Muscle of arm (tissue), 12 donors: Measurements from ENCODE around the gene RAE1. TPM values are rescaled to one million over a fixed set of nuclear protein-coding genes. Genes with fewer than 3 reads are reported as not detected.

Experiments used
- DNase-seq: peaks from one replicate; pipeline ENCODE4 v3.0.0-alpha.2; 2013
- polyA plus RNA-seq, 12 donors: library from polyadenylated mRNA; unstranded; fragments of 120-200 nt; gene quantifications; one replicate each; pipeline ENCODE4 v1.2.1, GENCODE V29; 2013; ENCODE audit not compliant: insufficient read length in 12 of 12

RAE1 gene
- polyA plus RNA-seq, 12 donors, result 11.2 to 33.3 (median 27.5) TPM; not detected in 1

DNA sequence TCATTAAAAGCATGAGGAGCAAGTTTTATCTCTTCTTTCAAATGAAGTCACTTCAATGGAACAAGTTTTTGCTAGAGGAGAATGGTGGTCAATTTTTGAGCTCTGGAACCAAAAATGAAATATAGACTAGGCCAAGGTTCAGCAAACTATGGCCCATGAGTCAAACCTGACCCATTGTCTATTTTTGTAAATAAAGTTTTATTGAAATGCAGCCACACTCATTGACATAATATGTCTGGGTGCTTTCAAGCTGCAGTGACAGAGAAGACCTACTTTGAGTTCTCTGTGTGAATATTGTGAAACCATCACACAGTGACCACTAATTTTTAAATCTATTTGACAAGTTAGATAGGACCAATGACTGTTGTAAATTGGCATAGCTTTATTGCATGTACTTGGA, 13.4 kb downstream of the RAE1 start:
- DNase-seq, result no peak

- DNase-seq, result no peak
Measured at GRCh38 chr20:57369596-57369995, 18.5 kb downstream of the RAE1 start.

DNA sequence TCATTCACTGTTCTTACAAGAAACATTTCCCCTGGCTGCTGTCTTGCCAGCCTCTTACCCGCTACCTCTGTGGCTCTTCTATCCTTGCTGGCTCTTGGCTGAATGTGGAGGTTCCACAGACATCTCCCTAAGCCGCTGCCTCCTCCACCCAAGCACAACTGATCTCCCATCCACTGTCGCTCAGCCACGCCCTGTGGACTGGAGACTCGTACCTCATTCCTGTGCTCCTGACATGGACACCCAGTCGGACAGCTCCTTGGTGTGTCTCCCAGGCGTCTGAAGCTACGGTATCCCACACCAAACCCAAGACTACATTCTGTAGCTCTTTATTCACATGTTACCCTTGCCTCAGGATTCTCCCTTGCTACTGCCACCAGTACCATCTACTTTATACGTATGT, 19.3 kb downstream of the RAE1 start:
- DNase-seq, result no peak

- no peak for DNase-seq
Measured at GRCh38 chr20:57371363-57371762, 20.3 kb downstream of the RAE1 start.

- DNase-seq, result no peak
Measured at GRCh38 chr20:57372157-57372556, 21.1 kb downstream of the RAE1 start.

DNA sequence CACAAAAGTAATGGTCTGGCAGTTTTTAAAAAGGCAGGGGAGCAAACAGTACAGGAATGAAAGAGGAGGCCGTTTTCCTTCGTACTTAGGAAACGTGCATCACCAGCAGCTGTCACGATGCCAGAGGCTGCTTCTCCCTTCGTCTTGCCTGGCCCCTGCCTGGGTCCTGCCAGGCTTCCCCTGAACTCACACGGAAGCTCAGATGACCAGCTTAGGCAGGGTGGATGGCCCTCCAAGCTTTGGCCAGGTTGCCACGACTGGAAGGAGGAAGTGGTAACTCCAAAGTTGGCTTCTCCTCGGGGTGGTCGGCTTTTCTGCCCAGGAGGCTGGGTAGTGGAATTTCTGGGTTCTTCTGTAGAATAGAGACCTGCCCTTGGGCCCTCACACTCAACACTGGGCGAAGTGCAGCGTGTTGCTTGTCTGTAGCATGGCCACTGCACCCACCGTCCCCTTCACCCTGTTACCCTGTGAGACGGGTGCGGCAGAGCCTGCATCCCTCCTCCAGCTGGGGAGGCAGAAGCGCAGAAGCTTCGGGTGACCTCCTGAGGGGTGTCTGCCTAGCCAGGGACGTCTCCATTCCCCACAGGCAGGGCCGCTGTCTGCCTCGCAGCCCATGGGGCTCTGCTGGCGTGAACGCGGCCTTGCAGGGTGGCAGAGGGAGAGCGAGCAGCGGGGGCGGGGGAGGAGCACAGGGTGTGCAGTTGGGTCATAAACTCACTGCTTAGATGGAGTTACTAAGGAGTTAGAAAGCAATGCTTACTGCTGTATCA, 21.7 kb downstream of the RAE1 start:
- DNase-seq, result no peak

DNA sequence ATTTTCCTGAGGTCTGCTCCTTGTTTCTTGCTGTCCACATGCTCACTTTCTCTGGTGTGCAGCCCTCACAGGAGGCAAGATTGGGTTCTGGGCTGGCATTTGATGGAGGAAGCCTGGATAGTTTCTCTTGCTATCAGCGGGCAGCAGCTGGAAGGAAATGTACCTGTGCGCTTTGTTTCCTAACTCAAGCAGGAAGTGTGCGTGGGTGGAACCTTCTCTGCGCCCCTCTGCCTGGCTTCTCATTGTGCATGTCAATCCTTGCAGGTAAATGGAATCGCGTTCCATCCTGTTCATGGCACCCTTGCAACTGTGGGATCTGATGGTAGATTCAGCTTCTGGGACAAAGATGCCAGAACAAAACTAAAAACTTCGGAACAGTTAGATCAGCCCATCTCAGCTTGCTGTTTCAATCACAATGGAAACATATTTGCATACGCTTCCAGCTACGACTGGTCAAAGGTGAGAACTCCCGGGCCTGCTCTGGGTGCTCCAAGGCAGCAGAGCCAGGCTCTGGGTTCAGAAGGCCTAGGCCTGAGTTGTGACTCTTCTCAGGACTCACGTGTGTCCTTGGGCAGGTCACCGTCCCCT, 23.4 kb downstream of the RAE1 start:
- DNase-seq, result no peak

DNA sequence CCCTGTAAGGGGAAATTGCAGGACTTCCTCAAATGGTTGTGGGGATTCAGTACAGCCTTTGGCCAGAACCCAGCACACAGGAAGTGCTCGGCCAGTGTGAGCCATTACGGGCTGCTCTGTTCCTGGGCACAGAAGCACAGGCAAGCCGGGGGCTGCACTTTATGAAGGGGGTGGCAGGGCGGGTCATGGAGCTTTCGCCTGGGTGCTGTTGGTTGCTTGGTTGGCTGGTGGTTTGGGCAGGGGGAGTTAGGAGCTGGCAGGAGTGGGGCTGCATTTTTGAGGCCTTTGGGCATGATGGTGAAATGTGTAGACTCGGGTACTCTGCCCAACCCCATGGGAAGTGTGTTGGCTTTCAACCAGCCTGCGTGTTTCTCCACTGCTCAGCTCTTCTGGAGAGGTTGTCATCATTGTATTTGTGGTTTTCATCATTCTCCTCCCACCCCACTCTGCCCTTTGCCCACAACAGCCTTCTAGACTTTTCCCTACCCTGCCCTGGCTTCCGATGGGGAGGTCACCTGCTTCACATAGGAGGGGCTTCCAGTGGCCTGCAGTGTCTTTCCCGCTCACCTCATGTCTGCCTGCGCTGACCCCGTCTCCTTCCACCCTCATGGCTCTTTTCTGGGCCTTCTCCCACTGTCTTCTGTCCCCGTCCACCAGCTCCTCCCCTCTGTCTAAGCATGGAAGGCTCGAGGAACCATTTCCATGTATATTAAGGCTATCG, 24.0 kb downstream of the RAE1 start:
- no peak for DNase-seq

DNA sequence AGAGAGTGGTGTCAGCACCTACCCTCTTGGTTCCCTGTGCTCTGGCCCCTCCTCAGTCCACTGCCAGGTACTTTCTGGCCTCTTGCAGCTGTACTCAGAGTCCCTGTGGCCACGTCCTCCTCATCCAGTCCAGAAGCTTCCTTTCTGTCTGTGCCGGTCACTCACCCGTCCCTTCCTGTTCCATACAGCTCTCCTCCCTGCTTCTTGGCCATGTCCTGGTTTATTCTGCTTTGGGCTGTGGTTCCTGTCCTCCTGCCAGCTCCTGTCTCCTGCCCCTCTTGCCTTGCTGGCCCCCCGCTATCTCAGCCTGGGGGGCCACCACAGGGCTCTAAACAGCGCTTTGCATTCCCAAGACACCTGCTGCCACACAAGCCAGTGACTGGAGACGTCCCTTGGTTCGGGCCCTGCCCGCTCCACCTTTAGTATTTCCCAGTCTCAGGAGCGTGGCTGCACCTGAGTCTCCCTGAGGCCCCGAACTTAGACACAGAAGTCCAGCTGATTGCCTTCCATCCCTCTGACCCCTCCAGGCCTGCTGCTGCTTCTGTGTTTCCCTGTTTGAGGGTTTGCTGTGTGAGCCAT, 24.7 kb downstream of the RAE1 start:
- no peak for DNase-seq

GRCh38 chr20:57377350-57377749, 26.3 kb downstream of the RAE1 start:
- no peak for DNase-seq

DNA sequence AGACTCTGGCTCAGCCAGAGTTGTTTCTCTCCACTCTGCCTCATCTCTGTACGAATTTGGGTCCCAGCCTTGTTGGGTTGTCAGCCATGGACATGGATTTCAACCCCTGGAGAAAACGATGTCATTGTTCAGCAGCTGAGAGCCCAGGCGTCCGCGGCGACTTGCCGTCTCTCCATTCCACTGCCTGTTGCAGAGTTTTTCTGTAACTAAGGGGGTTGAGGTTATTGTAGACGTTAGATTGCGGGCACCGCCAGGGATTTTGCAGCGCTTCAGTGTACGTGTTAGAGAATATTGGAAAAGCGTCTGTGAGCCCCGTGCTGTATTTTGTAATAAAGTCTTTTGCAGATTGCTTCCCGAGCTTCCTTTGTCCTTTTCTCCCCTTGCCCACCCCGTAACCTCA, 27.1 kb downstream of the RAE1 start:
- no peak for DNase-seq

DNA sequence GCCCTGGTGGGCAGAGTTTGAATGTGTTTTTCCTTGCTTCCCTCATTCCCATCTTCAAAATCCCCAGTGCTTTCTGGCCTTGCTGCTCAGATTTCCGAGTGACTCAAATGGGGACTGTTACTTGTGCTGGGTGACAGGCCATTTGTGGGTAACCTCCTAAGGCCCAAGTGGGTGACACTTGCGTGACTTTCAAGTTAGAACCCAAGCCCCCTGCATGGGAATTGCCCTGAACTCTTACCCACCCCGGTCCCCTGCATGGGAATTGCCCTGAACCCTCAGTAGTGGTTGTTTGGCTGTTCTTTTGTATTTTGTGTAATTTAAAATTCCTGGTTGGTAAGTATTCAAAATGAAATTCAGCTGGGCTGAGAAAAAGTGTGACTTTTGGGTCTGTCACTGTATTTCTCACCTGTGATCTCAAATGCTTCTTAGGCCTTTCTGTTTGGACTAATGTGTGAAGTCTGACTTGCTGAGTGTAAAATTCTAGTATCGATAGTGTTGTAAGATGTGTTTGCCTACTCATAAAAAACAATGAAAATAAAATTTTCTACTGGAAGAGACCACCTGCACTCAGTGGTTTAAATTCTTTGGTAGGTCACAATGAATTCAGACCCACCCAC, 27.7 kb downstream of the RAE1 start:
- DNase-seq, result no peak

- DNase-seq, result no peak
Measured at GRCh38 chr20:57379263-57379647, 28.2 kb downstream of the RAE1 start.

DNA sequence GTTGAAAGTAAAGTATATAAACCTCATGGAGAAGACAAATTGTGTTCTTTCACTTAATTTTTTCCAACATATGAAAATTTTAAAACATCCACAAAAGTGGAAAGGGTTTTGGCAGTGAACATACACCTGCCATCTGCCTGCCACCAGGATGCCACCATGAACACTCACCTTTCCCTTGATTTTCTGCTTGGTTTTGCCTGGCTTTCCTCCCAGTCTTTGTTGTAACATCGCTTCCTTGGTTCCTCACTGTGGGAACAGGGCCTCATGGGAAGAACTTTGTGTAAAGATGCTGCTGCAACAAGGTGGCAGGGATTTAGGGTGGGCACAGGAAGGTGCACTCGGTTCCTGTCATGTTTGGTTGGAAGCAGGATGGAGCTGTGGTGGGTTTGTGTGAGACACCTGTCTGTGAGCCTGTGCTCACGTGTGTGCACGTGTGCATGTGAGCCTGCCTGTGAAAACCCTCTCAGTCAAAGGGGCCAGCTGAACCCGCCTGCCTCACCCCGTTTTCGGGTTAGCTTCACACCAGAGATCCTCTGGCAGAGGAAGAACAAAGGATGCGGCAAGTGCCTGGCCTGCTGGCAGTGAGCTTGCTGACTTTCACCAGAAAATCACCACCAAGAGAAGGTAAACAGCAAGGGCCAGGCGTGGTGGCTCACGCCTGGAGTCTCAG, 29.2 kb downstream of the RAE1 start:
- no peak for DNase-seq

DNA sequence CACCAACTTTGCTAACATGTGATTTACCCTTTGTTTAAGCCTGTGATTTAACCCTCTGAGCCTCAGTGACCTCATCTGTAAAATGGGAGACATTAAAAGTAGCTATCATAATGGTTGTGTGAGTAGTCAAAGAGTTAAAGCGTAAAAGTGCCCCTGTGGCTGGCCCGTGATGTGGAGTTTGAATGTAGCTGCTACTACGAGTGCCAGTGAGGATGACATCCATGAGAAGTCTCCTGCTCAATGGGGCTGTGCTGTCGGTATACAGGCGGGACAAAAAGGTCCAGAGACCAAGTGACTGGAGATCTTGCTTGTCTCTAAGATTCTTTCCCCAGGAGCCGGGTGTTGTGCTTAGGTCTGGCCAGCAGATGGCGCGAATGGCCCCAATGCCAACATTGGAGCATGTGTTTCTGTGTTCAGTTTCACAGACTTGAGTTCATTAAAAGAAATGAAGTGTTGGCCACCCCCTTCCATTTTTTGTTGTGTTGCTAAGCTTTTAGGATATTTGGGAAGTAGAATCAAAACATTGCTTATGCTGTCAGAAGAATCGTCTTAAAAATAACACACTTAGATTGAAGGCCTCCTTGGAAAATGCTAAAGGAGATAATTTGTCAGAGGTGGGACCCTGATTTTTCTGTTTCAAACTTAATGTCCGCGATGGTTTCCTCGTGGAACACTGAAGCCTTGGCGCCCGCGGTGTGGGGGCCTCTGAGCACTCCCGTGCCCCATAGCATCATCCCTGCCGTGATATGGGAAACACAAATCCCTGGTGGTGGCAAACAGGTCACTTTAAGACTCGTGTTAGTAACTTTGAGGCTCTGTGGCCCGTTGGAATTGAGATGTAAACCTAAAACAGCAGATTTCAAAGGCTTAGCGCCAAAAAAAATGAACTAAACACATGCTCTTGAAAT, 30.8 kb downstream of the RAE1 start:
- DNase-seq, result peak; percentile 82

DNA sequence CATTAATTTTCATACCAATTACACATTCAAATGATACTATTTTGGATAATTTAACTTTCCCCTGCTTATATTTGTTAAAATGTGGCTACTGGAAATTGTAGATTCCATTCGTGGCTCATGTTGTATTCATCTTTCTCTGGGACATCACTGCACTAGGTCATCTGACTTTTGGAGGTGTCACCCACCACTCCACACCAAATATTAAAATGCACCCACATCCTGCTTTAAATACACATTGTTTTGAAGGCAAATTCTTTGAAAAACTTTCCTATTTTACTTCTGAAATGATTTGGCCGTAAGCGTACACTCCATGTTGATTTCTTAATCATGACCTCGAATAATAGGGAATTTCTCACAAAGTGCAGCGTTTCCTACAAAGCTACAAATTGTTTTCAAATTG, 31.5 kb downstream of the RAE1 start:
- DNase-seq, result no peak

GRCh38 chr20:57383447-57384347, 32.6 kb downstream of the RAE1 start:
- no peak for DNase-seq

DNA sequence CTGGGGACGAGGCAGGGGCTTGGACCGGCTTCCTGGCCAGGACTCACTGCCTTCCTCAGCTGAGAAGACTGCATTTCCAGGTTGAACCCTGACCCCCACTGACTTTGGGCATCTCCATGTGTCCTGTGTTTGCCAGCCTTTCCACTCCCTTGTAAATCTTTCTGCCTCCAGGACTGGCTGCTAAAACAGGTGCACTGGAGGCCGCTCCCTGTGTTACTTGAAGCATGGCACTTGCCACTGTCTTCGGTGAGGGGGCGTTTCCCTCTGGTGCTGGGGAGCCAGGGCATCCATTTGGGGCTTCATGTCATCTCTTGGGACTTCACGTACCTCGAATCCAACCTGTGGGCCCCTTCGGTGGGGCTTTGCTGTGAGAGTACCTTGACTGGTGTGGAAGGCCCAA, 33.4 kb downstream of the RAE1 start:
- DNase-seq, result no peak

GRCh38 chr20:57384953-57385761, 34.1 kb downstream of the RAE1 start:
- no peak for DNase-seq
